Transverse colon (tissue), 3 donors: ENCODE results near the gene PLAGL2.

ENCODE experiments used
- EP300 ChIP-seq: sonication (generic); formaldehyde crosslinking; IDR thresholded peaks from one replicate; pipeline ENCODE4 v1.6.1; 2017; ENCODE audit warnings: antibody characterized with exemption, low read depth
- POLR2A ChIP-seq: fragments of 450-650 bp; IDR thresholded peaks from one replicate; pipeline ENCODE4 v1.6.1; 2016; ENCODE audit warnings: antibody characterized with exemption, mild to moderate bottlenecking, moderate library complexity
- TF ChIP-seq, protein P1 (sequence below), 5 experiments: fragments of 200-600 bp in 3 of 5; fragments of 450-650 bp in 2 of 5; sonication (generic) in 3 of 5; IDR thresholded peaks; 1 replicate in 2 of 5; 2 replicates in 3 of 5; pipeline ENCODE4 v1.5.1; 2016 to 2017; ENCODE audit warnings: antibody characterized with exemption in 5 of 5, inconsistent platforms in 3 of 5, mild to moderate bottlenecking in 2 of 5, moderate library complexity in 1 of 5

DNA sequence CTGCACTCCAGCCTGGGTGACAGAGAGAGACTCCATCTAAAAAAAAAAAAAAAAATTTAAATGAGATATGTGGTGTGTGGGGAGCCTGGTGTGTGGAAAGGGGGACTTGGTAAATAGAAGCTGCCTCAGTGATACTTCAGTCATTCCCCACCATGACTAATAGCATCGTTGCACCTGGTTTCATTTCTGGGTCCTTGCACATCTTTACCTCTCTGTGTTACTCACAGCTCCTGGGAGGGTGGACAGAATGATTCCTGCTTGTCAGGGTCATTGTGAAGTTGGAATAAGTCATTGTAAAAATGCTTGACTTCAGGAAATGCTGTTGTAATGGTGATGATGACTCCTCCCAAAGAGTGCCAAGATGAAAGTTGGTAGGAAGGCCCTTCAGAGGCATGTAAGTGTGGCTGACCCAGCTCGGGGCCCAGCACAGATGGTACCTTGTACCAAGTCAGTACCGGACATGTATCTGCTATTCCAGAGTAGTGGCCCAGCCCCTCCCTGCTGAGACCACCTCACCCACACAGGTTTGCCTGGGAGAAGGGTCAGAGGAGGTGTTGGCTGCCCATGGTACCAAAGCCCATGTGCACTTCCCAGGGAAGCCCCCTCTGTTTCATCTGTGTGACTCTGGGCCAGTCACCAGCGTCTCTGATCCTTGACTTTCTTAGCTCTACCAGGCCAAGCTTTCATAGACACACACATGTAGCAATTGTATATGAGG, 48.4 kb downstream of the PLAGL2 start:
- TF ChIP-seq, protein P1, sequence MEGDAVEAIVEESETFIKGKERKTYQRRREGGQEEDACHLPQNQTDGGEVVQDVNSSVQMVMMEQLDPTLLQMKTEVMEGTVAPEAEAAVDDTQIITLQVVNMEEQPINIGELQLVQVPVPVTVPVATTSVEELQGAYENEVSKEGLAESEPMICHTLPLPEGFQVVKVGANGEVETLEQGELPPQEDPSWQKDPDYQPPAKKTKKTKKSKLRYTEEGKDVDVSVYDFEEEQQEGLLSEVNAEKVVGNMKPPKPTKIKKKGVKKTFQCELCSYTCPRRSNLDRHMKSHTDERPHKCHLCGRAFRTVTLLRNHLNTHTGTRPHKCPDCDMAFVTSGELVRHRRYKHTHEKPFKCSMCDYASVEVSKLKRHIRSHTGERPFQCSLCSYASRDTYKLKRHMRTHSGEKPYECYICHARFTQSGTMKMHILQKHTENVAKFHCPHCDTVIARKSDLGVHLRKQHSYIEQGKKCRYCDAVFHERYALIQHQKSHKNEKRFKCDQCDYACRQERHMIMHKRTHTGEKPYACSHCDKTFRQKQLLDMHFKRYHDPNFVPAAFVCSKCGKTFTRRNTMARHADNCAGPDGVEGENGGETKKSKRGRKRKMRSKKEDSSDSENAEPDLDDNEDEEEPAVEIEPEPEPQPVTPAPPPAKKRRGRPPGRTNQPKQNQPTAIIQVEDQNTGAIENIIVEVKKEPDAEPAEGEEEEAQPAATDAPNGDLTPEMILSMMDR (IDR thresholded peaks at IDR 0.05), result no peak
- TF ChIP-seq EP300 (no peak), POLR2A (no peak)
